Lower leg skin (tissue), 4 donors: ENCODE data around the gene ACSL6. TPM values are rescaled to one million over a fixed set of nuclear protein-coding genes. Genes with fewer than 3 reads are reported as not detected.

Experiments
- DNase-seq, 2 donors: peaks; one replicate each; pipeline ENCODE4 v3.0.0-alpha.2; 2019; ENCODE audit warnings: low spot score in 2 of 2
- H3K4me3 ChIP-seq: fragments of 200-600 bp; sonication (generic); 2 replicates; pipeline ENCODE4 v1.5.1; 2017; ENCODE audit warnings: mild to moderate bottlenecking, low read depth; ENCODE audit not compliant: poor library complexity, severe bottlenecking
- POLR2A ChIP-seq, 2 donors: fragments of 450-650 bp; IDR thresholded peaks; one replicate each; pipeline ENCODE4 v1.6.1; 2016 to 2017; ENCODE audit warnings: antibody characterized with exemption in 2 of 2, mild to moderate bottlenecking in 1 of 2, moderate library complexity in 1 of 2
- WGBS, 2 donors: methylation state at CpG; one replicate each; pipeline ENCODE4 v1.1.5; 2018; 5-methylcytosine and 5-hydroxymethylcytosine counted together
- intact Hi-C: fragments of 100-400 bp; cut with DNase I; formaldehyde crosslinking; loops from one replicate; pipeline ENCODE4 v1.15.0; 2023; ENCODE audit warnings: low total_unique reads
- total RNA-seq, 4 donors: library from RNA; depleted of rRNA; stranded (reverse); fragments of >200 nt; gene quantifications; one replicate each; pipeline ENCODE4 v1.1.0, GENCODE V29; 2016
- TF ChIP-seq, protein P1 (sequence below), 3 donors: fragments of 450-650 bp; IDR thresholded peaks; one replicate each; pipeline ENCODE4 v1.5.1; 2016; ENCODE audit warnings: antibody characterized with exemption in 3 of 3, mild to moderate bottlenecking in 3 of 3, moderate library complexity in 2 of 3

ACSL6 gene
- total RNA-seq, 4 donors from 2014 or later: 0.27 to 0.59 (median 0.32) TPM; not detected in 1

- 79 to 84% methylated on average over 4 of the region's 4 CpGs for WGBS, 2 donors
These were observed 12.9 kb downstream of the ACSL6 start for GRCh38 chr5:131998431-131999040.

GRCh38 chr5:131997727-131998117, 13.7 kb downstream of the ACSL6 start:
- 95% methylated on average over 3 of the region's 3 CpGs for WGBS, 2 donors
- TF ChIP-seq, protein P1, sequence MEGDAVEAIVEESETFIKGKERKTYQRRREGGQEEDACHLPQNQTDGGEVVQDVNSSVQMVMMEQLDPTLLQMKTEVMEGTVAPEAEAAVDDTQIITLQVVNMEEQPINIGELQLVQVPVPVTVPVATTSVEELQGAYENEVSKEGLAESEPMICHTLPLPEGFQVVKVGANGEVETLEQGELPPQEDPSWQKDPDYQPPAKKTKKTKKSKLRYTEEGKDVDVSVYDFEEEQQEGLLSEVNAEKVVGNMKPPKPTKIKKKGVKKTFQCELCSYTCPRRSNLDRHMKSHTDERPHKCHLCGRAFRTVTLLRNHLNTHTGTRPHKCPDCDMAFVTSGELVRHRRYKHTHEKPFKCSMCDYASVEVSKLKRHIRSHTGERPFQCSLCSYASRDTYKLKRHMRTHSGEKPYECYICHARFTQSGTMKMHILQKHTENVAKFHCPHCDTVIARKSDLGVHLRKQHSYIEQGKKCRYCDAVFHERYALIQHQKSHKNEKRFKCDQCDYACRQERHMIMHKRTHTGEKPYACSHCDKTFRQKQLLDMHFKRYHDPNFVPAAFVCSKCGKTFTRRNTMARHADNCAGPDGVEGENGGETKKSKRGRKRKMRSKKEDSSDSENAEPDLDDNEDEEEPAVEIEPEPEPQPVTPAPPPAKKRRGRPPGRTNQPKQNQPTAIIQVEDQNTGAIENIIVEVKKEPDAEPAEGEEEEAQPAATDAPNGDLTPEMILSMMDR (IDR thresholded peaks at IDR 0.05): no peak
- no peak for DNase-seq

More at GRCh38 chr5:131998431-131999040, 12.9 kb downstream of the ACSL6 start:
- intact Hi-C loops: no loop called here
- no peak overlapping the region for H3K4me3 ChIP-seq
- TF ChIP-seq, protein P1 (IDR thresholded peaks at IDR 0.05): no peak
- no peak for TF ChIP-seq POLR2A (IDR thresholded peaks at IDR 0.05)
- DNase-seq: no peak

DNA sequence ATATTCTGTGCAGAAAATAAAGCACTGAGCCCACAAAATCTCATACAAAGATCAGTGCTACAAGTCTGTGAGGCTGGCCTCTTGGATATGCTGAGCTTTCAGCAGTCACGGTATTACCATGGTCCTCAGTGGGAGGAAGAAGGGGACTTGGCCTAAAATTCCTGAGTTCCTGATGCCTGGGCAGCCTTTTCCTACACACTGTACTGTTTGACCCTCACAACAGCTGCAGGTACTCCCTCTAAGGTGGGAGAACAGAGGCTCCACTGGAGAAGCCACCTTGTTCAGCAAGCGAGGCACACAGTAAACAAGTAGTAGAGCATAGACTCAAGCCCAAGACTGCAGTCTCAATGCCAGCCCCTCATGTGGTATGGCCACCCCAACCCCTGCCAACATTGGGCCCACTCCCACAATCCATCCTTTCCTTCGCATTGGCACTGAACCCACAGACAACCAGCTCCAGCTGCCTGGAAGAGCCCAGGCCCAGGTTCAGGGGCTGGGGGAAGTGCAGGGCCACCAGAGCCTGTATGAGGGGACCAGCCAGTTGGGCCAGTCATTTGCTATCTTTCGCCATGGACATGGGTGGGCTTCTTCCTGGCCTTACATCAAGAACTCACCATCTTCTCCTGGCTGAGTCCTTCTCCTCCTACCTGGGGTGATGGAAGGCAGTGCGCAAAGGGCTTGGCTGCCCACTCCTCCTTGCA, 14.3 kb downstream of the ACSL6 start:
- intact Hi-C loops: no loop called here
- 92 to 93% methylated on average over 5 of the region's 5 CpGs for WGBS, 2 donors
- DNase-seq: no peak
- TF ChIP-seq POLR2A (IDR thresholded peaks at IDR 0.05): no peak
- TF ChIP-seq, protein P1 (IDR thresholded peaks at IDR 0.05): no peak
- no peak overlapping the region for H3K4me3 ChIP-seq

More at GRCh38 chr5:131997727-131998117, 13.7 kb downstream of the ACSL6 start:
- intact Hi-C loops: no loop called here
- H3K4me3 ChIP-seq: no peak overlapping the region

DNA sequence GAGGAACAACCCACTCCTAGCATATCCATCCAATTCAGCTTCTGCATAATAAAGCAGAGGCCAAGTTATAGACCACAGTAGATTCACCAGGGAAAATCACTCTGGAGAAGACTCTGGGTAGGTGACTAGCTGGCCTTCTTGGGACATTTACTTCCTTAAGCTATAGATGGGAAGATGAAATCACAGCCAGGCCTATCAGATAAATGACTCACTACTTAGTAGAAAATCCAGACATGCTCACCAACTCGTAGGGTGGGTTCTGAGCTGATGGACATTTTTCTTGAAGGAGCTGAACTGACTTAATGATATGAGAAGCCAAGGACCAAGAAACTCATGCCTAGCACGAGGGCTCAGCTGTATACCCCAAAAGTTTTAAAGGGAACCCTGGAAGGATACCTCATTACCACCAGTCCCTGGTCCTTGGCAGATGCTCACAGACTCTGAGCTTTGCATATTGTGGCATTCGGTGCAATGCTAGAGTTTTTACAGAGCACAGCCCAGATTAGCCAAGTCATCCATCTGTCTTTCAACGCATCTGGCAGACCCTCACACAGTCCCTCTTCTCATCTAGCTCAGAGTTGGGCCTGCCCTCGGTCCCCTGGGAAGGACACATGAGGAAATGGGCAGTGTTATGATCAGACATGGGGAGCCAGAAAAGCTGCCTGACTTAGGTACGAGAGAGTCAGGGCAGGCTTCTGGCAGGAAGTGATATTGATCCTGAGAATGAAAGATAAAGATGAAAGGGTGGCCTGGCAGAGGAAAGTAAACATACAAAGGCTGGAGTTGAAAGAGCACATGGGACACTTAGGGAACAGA, 15.0 kb downstream of the ACSL6 start:
- TF ChIP-seq POLR2A (IDR thresholded peaks at IDR 0.05): no peak
- TF ChIP-seq, protein P1 (IDR thresholded peaks at IDR 0.05): no peak
- 64 to 66% methylated on average over 6 of the region's 6 CpGs for WGBS, 2 donors
- H3K4me3 ChIP-seq: no peak overlapping the region
- intact Hi-C loops: no loop called here
- no peak for DNase-seq

DNA sequence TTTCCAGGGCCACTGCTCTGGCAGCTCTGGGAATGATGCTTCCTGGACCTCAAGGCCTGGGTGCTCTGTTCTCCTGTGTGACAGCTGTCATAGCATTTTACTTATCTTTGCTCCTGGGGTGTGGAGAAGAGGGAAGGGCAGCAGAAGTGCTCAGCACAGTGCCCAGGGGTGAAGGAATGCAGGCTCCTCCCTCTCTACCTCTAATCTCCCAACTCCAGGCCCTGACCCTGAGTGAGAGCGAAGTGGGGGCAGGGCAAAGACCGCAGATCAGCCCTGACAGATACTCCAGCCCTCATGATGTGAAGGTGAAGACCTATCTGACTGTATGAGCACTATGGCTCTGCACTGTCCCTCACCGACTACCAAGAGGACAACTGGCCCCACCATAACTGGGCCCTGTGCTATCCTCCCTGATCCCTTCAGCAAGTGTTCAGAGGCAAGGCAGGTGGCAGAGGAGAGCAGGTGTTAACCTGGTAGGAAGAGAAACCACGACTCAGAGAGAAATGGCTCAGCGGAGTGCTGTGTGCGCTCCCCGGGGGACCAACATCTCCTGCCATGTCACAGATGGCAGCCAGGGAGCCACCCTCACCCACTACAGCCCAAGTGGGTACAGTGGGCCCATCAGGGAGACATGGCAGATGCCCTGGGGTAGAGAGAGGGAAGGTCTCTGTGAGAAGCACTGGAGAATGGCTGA, 16.8 kb downstream of the ACSL6 start:
- TF ChIP-seq POLR2A (IDR thresholded peaks at IDR 0.05): no peak
- TF ChIP-seq, protein P1 (IDR thresholded peaks at IDR 0.05): no peak
- 85 to 91% methylated on average over 6 to 7 of the region's 7 CpGs for WGBS, 2 donors
- intact Hi-C loops: no loop called here
- DNase-seq: no peak
- H3K4me3 ChIP-seq: no peak overlapping the region
